Islet precursor cell (in vitro differentiated cells): ENCODE results near the gene FAM107B.

Experiments used
- DNase-seq: peaks from one replicate; pipeline ENCODE4 v3.0.0-alpha.2; 2018

FAM107B gene

DNA sequence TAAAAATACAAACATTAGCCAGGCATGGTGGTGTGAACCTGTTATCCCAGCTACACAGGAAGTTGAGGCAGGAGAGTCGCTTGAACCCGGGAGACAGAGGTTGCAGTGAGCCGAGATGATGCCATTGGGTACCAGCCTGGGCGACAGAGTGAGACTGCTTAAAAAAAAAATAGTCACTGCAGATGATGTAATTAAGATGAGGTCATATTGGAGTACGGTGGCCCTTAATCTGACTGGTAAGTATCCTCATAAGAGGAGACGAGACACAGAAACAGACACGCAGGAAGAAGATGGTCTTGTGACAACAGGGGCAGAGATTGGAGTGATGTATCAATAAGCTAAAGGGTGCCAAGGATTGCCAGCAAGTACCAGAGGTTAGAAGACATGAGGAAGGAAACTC lies 156.0 kb downstream of the FAM107B start:
- DNase-seq: no peak

- no peak for DNase-seq
These were observed 156.8 kb downstream of the FAM107B start for GRCh38 chr10:14617852-14618251.

GRCh38 chr10:14616955-14617730 lies 157.6 kb downstream of the FAM107B start:
- peak; percentile 43 for DNase-seq

DNA sequence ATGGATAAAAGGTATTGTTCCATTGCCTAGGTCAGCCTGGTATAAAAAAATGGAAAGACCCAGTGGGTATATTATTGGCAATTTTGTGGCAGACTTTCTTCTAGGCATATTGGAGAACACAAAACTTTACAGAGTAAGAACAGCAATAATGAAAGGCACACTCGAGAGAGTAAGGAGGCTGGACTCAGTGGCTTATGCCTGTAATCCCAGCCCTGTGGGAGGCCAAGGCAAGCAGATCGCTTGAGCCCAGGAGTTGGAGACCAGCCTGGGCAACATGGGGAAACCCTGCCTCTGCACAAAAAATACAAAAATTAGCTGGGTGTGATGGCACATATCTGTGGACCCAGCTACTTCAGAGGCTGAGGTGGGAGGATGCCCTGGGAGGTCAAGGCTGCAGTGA lies 158.2 kb downstream of the FAM107B start:
- peak; percentile 31 for DNase-seq

GRCh38 chr10:14613588-14613920 lies 161.1 kb downstream of the FAM107B start:
- DNase-seq: no peak

GRCh38 chr10:14612873-14613587 lies 161.7 kb downstream of the FAM107B start:
- no peak for DNase-seq

DNA sequence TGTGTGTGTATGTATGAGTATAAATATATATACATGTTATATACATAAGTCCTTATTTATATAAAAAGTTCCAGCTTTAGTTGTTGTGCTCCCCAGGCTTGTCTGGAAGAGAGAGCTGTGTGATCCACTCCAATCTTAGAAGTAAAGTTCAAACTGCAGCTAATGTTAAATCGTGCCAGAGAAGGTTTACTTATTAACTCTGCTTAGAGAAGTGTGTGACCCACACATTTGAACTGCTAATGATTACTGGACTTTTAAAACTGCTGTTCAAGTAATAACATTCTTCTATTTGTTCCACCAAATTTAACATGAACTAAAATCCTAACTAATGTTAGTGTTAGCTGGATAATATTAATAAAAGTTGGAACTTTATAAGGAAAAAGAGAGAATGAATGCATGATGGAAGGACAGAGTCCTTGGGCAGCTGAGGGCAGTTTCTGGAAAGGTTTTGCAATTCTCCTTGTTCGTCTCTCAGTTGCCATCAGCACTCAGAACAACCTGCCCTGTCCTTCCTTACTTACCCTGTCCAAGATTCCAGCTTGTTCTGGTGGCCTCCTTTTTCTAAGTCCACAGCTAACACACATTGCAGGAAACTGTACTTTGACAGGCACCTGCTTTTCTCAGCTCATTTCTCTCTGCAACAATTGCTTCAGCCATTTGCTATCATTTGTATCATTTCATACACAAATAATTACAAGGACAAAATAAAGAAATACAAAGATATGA lies 162.6 kb downstream of the FAM107B start:
- no peak for DNase-seq

DNA sequence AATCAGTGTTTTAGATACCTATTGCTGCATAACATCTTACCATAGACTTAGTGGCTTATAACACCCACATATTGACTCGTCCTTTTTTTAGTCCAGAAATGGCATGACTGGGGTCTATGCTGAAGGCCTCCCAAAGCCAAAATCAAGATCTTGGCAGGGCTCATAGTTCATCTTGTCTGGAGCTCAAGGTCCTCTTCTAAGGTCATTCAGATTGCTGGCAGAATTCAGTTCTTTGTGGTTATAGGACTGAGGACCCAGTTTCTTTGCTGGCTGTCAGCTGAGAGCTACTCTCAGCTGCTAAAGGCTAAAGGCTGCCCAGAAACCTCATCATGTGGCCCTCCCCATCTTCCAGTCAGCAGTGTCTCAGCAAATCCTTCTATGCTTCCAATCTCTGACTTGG lies 165.5 kb downstream of the FAM107B start:
- no peak for DNase-seq

DNA sequence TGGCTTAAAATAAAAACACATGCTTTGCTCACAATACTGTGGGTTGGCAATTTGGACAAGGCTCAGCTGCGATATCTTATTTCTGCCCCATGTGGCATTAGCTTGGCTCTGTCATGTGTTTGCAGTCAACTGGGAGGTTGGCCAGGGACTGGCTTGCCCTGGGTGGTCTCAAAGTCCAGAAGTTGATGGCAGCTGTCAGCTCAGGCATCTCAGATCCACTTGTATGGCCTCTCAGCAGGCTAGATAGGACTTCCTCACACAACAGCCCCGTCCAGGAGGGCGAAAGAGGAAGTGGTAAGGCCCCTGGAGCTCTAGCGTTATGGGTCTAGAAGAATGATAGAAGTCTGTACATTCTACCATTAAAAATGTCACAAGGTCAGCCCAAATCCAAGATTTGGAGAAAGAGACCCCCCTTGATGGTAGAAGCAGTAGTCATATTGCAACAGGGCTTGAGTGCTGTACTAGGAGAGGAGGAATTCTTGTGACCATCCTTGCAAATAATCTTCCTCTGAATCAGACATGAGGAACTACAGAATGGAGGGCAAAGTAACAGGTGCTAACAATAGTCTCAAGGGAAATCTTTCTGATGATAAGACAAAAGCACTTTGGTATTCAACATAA lies 166.2 kb downstream of the FAM107B start:
- DNase-seq: no peak

- DNase-seq: no peak
These were observed 168.1 kb downstream of the FAM107B start for GRCh38 chr10:14606633-14607032.

DNA sequence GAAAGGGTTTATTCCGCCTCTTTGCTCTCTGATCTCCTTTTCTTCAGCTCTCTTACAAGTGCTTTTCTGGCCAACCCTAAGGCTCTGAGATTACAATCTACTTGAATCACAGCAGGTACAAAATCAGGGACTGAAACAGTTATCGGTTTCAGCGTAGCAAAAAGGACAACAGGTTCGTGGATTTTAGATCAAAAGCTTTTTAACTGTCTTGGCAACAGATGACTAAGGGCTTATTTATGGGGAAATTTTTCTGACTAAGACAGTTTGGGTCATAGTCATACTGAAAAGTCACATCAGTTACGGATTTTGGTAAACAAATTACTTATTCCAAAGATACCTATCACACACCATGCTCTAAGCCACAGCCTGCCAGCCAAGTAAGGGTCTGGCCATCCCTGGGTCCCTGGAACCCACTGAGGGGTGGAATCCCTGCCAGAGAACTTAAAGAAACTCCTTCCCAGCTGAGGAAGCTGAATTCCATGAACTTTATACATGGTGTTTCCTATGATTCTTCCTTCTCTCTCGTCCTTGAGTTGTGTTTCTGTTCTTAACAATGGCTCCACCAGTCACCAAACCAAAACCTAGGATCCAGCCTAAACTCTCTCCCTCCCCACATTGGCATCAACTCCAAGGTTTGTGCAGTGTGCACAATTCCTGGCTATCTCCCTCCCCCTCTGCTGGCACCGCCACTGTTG lies 169.3 kb downstream of the FAM107B start:
- DNase-seq: no peak

GRCh38 chr10:14604181-14605142 lies 170.2 kb downstream of the FAM107B start:
- DNase-seq: peak; percentile 78

GRCh38 chr10:14603534-14604102 lies 171.1 kb downstream of the FAM107B start:
- no peak for DNase-seq

- DNase-seq: no peak
These were observed 171.7 kb downstream of the FAM107B start for GRCh38 chr10:14602807-14603533.

- DNase-seq: peak; percentile 90
These were observed 172.6 kb downstream of the FAM107B start for GRCh38 chr10:14601872-14602725.

DNA sequence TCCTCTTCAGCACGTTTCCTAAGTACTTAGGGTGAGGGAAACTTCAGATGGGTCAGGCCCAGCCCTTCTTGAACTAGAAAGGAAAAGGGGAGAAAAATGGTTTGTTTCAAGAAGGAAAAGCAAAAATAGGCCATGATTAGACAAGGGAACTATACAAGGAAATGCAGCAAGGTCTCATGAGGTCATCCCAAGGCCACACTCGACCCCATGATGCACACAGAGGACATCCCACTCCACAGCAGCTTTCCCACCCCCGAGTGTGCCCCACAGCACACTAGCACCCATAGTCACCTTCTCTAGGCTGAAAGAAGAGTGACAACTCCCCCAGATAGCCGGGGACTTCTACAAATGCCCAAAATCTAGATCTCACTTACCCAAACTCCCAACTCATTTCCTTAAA lies 173.4 kb downstream of the FAM107B start:
- no peak for DNase-seq

DNA sequence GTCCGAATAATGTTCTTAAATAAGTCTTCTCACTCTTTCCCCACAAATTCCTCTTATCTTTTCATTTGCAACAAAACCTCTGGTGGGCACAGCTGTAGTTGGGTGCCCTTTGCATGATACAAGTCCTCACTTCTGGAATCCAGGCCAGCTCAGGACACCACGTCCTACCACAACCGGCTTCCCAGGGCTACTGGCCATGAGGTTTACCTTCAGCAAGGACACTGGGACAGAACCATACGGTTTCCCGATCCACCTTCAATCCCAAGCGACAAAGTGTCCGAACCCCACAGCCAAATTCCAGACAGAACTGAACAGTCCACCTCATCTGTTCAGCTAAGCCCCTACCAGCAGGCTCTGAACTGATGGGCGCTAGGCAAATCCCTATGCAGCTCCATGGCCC lies 174.6 kb downstream of the FAM107B start:
- DNase-seq: no peak

DNA sequence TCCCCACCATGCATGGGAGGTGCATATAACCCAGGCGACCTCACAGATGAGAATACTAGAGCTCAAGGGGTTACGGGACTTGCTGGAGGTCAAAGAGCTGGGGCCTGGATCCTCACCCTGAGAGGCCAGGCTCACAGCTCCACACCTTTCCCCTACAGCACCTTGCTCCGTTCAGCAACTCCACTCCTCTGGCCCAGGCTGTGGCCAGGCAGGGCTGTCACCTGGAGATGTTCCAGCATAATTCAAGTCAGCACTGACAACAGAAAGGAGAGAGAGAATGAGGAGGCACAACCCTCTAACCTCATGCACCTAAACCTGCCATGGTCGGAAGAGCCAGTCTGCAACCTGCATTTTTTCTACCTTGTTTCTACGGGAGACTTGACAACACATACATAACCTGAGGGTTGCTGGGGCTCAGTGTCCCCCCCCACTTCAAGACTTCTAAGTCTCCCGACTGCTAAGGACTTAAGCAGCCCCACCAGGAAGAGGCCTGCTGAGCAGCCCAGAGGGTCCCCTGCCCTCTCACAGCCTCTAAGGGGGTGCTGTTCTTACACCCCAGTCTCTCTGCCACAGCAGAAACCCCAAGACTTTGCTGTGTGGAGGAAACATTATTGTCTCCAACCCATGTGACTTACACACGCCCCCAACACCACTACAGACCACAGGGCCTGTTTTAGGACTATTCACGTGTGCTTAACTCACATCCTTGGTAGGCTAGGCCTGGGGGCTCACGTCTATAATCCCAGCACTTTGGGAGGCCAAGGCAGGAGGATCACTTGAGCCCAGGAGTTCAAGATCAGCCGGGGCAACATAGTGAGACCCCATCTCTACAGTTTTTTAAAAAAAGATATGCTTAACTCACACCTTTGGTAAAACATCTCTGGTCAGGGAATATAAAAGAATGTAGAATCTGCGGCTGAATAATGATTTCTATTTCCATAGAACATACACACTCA lies 175.6 kb downstream of the FAM107B start:
- no peak for DNase-seq
